Urinary bladder (tissue), 4 donors: ENCODE data around the gene KIAA1328. TPM values are rescaled to one million over a fixed set of nuclear protein-coding genes. Genes with fewer than 3 reads are reported as not detected.

Experiments used
- DNase-seq: peaks from one replicate; pipeline ENCODE4 v3.0.0-alpha.2; 2015; ENCODE audit errors: extremely low spot score
- H3K27ac ChIP-seq: one replicate; pipeline ENCODE4 v1.5.1; 2013; ENCODE audit warnings: low read depth, mild to moderate bottlenecking, moderate library complexity
- H3K36me3 ChIP-seq: one replicate; pipeline ENCODE4 v1.6.1; 2013; ENCODE audit warnings: mild to moderate bottlenecking, moderate library complexity; ENCODE audit not compliant: insufficient read depth
- H3K4me1 ChIP-seq: one replicate; pipeline ENCODE4 v1.6.1; 2013; ENCODE audit warnings: mild to moderate bottlenecking, moderate library complexity; ENCODE audit not compliant: insufficient read depth
- H3K4me3 ChIP-seq: one replicate; pipeline ENCODE4 v1.5.1; 2013; ENCODE audit warnings: low read depth, low read length
- WGBS: extraction: QIAGEN DNeasy Blood & Tissue Kit; methylation state at CpG from one replicate; pipeline ENCODE4 v1.1.7; 2013; 5-methylcytosine and 5-hydroxymethylcytosine counted together
- polyA plus RNA-seq: library from polyadenylated mRNA; stranded (reverse); fragments of 200-250 nt; gene quantifications from one replicate; pipeline ENCODE4 v1.2.3, GENCODE V29; 2013
- total RNA-seq: library from RNA; depleted of rRNA; stranded (reverse); fragments of >200 nt; gene quantifications from one replicate; pipeline ENCODE4 v1.2.3, GENCODE V29; 2014
- donor health status: healthy with polysubstance abuse.
- donor health status: healthy.

KIAA1328 gene
- total and polyA plus RNA-seq, 2 donors: 5.4 to 34.6 TPM

DNA sequence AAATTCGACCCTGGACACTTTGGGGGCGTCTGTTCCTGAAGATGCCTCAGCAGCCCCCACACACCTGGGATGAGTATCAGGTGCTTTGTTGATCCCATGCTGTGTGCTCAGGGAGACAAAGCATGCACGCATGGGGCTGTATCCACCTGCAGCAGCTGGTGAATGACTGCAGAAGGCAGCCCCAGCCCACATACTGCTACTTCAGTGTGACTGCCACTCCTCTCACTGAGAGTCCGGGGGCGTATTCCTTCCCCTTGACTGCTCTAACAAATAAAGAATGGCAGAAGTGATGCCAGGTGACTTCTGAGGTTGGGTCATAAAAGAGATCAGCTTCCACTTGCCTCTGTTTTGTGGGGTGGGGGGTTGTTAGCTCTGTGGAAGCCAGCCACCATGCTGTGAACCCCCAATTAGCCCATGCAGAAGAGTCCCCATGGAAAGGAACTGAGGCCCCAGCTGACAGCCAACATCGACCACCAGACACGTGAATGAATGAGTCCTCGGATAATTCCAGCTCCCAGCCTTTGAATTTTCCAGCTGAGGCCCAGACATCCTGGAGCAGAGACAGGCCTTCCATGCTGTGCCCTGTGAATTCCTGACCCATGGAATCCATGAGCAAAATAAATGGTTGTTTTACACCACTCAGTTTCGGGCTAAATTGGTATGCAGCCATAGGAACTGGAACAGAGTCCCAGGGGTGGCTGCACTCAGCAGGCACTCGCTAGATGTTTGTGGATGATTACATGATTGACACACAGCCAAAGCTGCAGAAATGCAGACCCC is 447.4 kb downstream of the KIAA1328 start:
- 86% methylated on average over 10 of the region's 10 CpGs for WGBS

DNA sequence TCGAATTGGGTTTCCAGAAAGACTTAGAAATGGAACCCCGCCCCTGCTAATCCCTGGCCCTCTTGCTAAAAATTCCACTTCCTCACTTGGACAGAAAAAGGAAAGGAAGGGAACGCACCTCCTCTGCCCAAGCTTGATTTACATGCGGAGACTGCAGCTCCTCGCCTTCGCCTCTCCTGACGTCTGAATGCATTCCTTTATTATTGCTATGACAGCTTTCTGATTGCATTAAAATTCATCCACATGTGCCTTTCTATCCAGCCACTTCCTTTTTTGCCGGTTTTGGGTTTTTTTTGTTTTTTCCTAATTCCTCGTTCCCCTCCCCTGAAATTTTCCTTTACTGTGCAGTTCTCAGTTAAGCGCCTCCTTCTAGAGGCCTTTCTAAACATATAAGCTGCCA is 448.9 kb downstream of the KIAA1328 start:
- H3K36me3 ChIP-seq: no peaks in the 10 kb centered on the region
- no peak overlapping the region for H3K27ac ChIP-seq
- H3K4me1 ChIP-seq: no peaks in the 10 kb centered on the region
- no peak overlapping the region for H3K4me3 ChIP-seq
- no peak for DNase-seq
- 52% methylated on average over 10 of the region's 10 CpGs for WGBS

More for the DNA sequence above, 447.4 kb downstream of the KIAA1328 start:
- H3K4me3 ChIP-seq: no peak overlapping the region
- no peak for DNase-seq
- no peak overlapping the region for H3K27ac ChIP-seq
- no peaks in the 10 kb centered on the region for H3K36me3 ChIP-seq
- H3K4me1 ChIP-seq: no peaks in the 10 kb centered on the region

Other genes starting within 250 kb of the KIAA1328 start
- 73.8 TPM for gene TPGS2, start 125 bp upstream of the KIAA1328 start, total RNA-seq
- 63.7 TPM for gene TPGS2, start 125 bp upstream of the KIAA1328 start, polyA plus RNA-seq